Lung (tissue), 16 donors: ENCODE data around the gene TFE3. TPM values are rescaled to one million over a fixed set of nuclear protein-coding genes. Genes with fewer than 3 reads are reported as not detected.

ENCODE experiments used
- ATAC-seq: fragments of 200-7000 bp; cut with Tn5 transposase; one replicate; pipeline ENCODE4 v1.9.1; 2020; ENCODE audit warnings: moderate number of reproducible peaks; ENCODE audit not compliant: insufficient read depth, low FRiP score
- DNase-seq, 3 donors: peaks; one replicate each; pipeline ENCODE4 v3.0.0-alpha.2; 2013 to 2017
- H3K27ac ChIP-seq, 2 donors: one replicate each; pipeline ENCODE4 v1.5.1; 2013; ENCODE audit warnings: mild to moderate bottlenecking in 2 of 2, moderate library complexity in 2 of 2, control low read depth in 1 of 2, inconsistent platforms in 1 of 2, low read depth in 1 of 2, low read length in 1 of 2
- H3K27me3 ChIP-seq, 3 donors: one replicate each; pipeline ENCODE4 v1.5.1; 2013; ENCODE audit warnings: low read length in 2 of 3; ENCODE audit not compliant: control insufficient read depth in 3 of 3, insufficient read depth in 3 of 3
- H3K36me3 ChIP-seq, 4 donors: one replicate each; pipeline ENCODE4 v1.5.1; 2013; ENCODE audit warnings: low read length in 4 of 4, mild to moderate bottlenecking in 1 of 4, moderate library complexity in 1 of 4; ENCODE audit not compliant: control insufficient read depth in 4 of 4, insufficient read depth in 4 of 4
- H3K4me1 ChIP-seq, 5 donors: one replicate each; pipeline ENCODE4 v1.5.1; 2013; ENCODE audit warnings: low read length in 5 of 5, mild to moderate bottlenecking in 2 of 5, moderate library complexity in 1 of 5; ENCODE audit not compliant: control insufficient read depth in 5 of 5, insufficient read depth in 5 of 5
- H3K4me3 ChIP-seq: one replicate; pipeline ENCODE4 v1.5.1; 2013; ENCODE audit warnings: mild to moderate bottlenecking, control low read depth, moderate library complexity
- H3K9ac ChIP-seq, 2 donors: one replicate each; pipeline ENCODE4 v1.5.1; 2013; ENCODE audit warnings: low read length in 2 of 2, control low read depth in 1 of 2; ENCODE audit not compliant: insufficient read depth in 1 of 2
- H3K9me3 ChIP-seq, 4 donors: one replicate each; pipeline ENCODE4 v1.5.1; 2013; ENCODE audit warnings: low read length in 3 of 4, mild to moderate bottlenecking in 1 of 4, moderate library complexity in 1 of 4; ENCODE audit not compliant: control insufficient read depth in 4 of 4, insufficient read depth in 3 of 4
- CTCF ChIP-seq: IDR thresholded peaks from 2 replicates; pipeline ENCODE4 v1.5.1; 2012; ENCODE audit warnings: mild to moderate bottlenecking; ENCODE audit errors: control extremely low read depth, extremely low read depth
- WGBS, 2 donors: extraction: QIAGEN DNeasy Blood & Tissue Kit; methylation state at CpG; one replicate each; pipeline ENCODE4 v1.1.7; 2013; 5-methylcytosine and 5-hydroxymethylcytosine counted together
- long read RNA-seq, 5 donors: transcript quantifications; one replicate each; lab custom pipeline, GENCODE V29; 2026
- polyA plus RNA-seq, 2 donors: library from polyadenylated mRNA; stranded (reverse); fragments of 200-250 nt; gene quantifications; one replicate each; pipeline ENCODE4 v1.2.1, GENCODE V29; 2013
- total RNA-seq, 2 donors: library from RNA; depleted of rRNA in 1 of 2; stranded (reverse); fragments of >200 nt in 1 of 2; gene quantifications; one replicate each; pipeline ENCODE4 v1.2.1, GENCODE V29; 2014 to 2021
- donor health status: control.
- donor health status: control.
- donor health status: Bipolar disorder and iron deficiency.
- donor health status: healthy.
- donor health status: DM: yes; HTN: yes; CAD: no.

TFE3 gene
- total RNA-seq (10 to 100 TPM; 28.4 to 51.5 TPM), polyA plus RNA-seq (10 to 100 TPM; 34.0 to 63.7 TPM)
- long read RNA-seq, donor 1, transcript TFE3-201 (10 exons, 3,415 nt) = major isoform, 5 of 17 reads
- long read RNA-seq, donor 1, partial matches to known transcripts = 8 of 17 reads
- long read RNA-seq, donor 1, other reads (novel, unspliced or antisense) = 0 of 17 reads
- long read RNA-seq, donor 2, partial matches to known transcripts = 10 of 13 reads
- long read RNA-seq, donor 2, other reads (novel, unspliced or antisense) = 0 of 13 reads
- long read RNA-seq, donor 3, partial matches to known transcripts = 14 of 17 reads
- long read RNA-seq, donor 3, other reads (novel, unspliced or antisense) = 0 of 17 reads
- long read RNA-seq, donor 4, partial matches to known transcripts = 0 of 2 reads
- long read RNA-seq, donor 4, other reads (novel, unspliced or antisense) = 0 of 2 reads
- long read RNA-seq, donor 5, partial matches to known transcripts = 34 of 37 reads
- long read RNA-seq, donor 5, other reads (novel, unspliced or antisense) = 0 of 37 reads

GRCh38 chrX:49043220-49043986 is at the start of gene TFE3:
Gene TFE3 (minus strand): TSS chrX:49043357. CDS start chrX:49043226, 131 bp downstream.
- Histone ChIP-seq H3K4me1 (peaks cover 0 to 27% (median 7%) of the 10 kb centered on the region in 5 donors), H3K27ac (peak within 1 kb of the TSS; percentile 95 to 99), H3K27me3 (no peaks in the 10 kb centered on the region), H3K9ac (peak within 1 kb of the TSS; percentile 73 to 86), H3K4me3 (peak within 1 kb of the TSS; percentile 51), H3K9me3 (peaks cover 0 to 4% (median 0%) of the 10 kb centered on the region in 4 donors), H3K36me3 (peaks cover 0 to 9% (median 8%) of the 10 kb centered on the region in 4 donors)
- peak; percentile 47 for TF ChIP-seq CTCF
- ATAC-seq (peak; percentile 88), DNase-seq (peak; percentile 99)
- 1 to 35% methylated on average over 47 to 67 of the region's 67 CpGs for WGBS, 2 donors

GRCh38 chrX:49089553-49089952 is 46.4 kb upstream of the TFE3 start:
- no peaks in the 10 kb centered on the region for H3K27me3 ChIP-seq
- no peak for TF ChIP-seq CTCF
- 83 to 93% methylated on average over 4 of the region's 4 CpGs for WGBS, 2 donors
- DNase-seq (no peak), ATAC-seq (no peak)
- H3K27ac ChIP-seq = no peak overlapping the region
- H3K4me1 ChIP-seq = no peaks in the 10 kb centered on the region
- no peak overlapping the region for H3K4me3 ChIP-seq
- peaks cover 0 to 3% (median 0%) of the 10 kb centered on the region in 4 donors for H3K9me3 ChIP-seq
- H3K9ac ChIP-seq = no peak overlapping the region
- no peaks in the 10 kb centered on the region for H3K36me3 ChIP-seq

GRCh38 chrX:49082271-49082871 is 39.2 kb upstream of the TFE3 start:
- Histone ChIP-seq H3K9ac (no peak overlapping the region), H3K4me3 (no peak overlapping the region), H3K27me3 (no peaks in the 10 kb centered on the region), H3K27ac (no peak overlapping the region), H3K9me3 (peaks cover 0 to 3% (median 0%) of the 10 kb centered on the region in 4 donors), H3K36me3 (peaks cover 0 to 5% (median 2%) of the 10 kb centered on the region in 4 donors), H3K4me1 (peaks cover 0 to 7% (median 0%) of the 10 kb centered on the region in 5 donors)
- peak in 2 of 3 donors; percentile 67 to 79 for DNase-seq
- 78 to 95% methylated on average over 4 of the region's 4 CpGs for WGBS, 2 donors
- no peak for TF ChIP-seq CTCF
- no peak for ATAC-seq
